NCI-H748 (cell line): Measurements from ENCODE around the gene ENPP6.
"Not testable (repeated sequence)": the region's sequence is repeated elsewhere in the genome, so short reads cannot be mapped to it uniquely, and the experiment has no call there.

Source experiments
- DNase-seq: peaks from one replicate; lab custom pipeline; 2025; ENCODE audit not compliant: unreplicated experiment; lab: John Stamatoyannopoulos, UW

The ENPP6 gene

DNA sequence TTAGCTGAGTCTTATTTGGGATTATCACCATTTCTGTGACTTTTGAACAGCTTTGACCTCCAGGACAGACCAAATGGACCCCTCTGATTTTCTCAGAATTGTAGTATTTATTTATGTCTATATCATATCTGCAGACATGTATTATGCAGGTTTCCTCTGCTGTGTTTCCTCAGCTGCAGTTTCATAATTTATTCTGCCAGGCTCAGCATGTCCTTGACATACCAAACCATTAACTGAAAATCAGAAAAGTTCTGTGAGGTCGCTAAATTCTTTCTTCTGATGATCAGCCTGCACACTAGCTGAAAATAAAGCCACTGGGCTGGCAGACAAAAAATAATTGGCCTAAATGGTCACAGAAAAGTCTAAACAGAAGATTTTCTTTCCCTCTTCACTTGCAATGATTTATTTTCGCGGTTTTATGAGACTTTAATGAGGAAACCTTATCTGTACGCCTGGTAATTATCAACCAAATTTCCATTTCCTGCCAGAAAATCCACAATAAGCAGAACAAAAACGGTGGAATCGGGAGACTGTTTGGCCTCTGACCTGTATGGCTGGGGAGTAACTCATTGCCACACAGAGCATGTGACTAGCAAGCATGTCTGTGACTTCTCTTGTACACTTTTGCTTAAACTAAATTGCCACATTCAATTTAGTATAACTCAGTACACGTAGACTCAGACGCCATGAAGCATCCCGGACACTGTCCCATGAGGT lies 150.9 kb downstream of the ENPP6 start:
- DNase-seq: no peak

DNA sequence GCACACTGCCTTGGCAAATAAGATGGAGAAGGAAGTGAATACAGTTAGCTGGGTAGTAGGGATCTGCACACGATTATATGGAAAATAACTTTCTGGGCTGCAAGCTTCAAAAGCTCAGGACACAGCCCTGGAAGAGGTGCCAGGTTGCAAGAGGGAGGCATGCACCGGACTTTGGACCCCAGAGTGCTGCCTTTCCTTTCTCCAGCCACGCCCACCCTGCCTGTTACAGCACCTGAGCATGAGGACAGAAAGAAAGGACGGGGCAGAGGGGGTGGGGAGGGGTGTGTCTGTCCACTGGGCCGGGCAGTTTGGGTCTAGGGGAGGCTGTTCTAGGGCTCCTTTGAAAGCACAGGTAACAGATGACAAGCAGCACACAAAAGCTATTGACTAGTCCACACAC lies 152.8 kb downstream of the ENPP6 start:
- no peak for DNase-seq

DNA sequence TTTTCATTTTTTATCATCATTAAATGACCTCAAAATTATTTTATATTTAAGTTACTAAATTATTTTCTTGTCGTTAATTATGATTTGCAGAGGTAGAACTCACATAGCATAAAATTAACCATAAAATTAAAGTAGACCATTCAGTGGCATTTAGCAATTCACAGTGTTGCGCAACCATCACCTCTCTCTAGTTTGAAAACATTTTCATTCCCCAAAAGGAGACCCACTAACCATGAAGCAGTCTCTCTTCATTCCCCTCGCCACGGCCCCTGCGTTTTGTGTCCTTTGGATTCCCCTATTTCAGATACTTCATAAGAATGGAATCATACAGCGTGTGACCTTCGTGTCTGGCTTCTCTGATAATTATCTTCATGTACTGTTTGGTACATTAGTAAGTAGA lies 154.9 kb downstream of the ENPP6 start:
- DNase-seq: no peak

DNA sequence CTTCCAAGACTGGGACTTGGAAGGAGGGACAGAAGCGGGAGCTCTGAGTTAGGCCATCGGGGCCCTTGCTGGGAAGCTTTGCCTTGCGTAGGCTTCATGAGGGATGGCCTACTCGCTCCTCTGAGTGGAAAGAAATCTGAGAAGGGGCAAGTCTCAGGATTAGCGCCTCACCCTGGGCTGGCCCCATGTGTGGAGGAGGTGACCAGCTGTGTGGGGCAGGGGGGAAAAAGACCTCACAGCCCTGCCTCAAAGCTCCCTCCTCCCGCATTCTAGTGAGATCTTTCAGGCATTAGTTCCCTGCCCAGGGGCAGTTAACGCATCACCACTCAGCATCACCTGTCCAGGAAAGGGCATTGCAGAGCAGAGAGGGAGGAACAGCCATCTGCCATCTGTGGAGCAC lies 156.1 kb downstream of the ENPP6 start:
- no peak for DNase-seq

DNA sequence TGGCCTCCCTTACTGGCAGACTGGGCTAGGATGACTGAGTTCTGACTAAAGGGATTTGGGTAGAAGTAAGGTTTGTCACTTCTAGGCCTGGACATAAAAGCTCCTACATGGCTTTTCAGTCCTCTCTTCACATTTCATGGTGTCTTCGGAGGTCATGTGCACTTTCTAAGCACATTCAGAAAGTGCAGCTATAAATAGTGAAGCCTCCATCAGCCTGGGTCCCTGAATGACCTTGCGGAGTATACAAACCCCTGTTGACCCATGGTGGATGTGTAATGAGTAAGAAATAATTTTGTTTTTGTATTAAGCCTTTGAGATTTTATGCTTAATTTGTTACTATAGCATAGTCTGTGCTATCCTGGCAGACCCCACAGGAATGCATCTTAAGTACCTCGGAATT lies 158.6 kb downstream of the ENPP6 start:
- DNase-seq: no peak

DNA sequence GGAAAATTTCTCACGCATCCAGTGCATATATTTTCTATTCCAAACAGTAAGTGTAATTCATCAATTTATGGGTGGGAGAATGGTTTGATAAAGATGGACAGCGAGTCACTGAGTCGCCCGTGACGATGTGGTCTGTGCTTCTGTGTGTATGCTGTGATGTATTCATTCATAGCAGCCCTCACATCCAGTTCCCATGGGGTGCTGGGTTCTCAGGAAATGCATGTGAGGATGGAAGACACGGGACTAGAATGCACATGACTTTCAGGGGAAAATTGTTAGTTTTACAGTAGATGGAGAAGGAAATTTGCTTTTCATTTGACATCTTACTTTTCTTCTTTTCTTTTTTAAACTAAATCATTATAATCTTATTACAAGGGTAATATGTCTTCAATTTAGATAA lies 159.6 kb downstream of the ENPP6 start:
- no peak for DNase-seq

DNA sequence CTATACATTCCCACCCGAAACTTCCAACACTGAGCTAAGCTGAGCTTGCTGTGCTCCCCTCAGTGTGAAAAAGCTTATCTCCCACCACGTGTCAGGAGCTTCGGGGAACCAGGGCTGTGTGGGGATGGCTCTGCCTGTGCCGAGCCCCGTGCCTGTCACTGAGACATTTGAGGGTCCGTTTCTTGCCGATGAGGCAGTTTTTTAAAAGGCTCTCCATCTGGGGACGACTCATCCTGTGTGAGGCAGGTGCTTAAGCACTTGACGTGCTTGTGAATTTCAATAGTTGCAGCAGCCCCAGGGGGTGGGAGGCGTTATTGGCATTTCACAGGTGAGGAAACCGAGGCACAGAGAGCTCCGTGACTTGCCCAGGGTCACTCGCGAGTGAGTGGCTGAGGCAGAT lies 160.8 kb downstream of the ENPP6 start:
- DNase-seq: no peak

DNA sequence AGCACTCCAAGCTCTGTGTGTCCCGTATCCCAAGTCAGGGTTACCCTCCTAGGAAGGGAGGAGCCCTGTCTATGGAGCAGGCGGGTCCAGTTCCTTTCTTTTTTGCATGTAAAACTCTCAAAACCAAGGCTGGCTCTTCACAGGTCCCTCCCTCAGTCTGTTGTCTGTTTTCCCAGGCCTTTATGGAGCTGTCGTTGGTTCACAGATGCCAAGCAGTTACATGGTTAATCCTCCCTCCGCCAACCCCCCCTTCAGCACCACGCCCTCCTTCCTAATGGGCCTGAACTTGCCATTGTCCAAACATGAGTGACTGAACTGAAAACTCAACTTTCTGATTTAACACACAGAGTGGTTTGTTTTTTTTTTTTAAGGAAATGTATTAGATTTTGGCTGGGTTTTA lies 164.2 kb downstream of the ENPP6 start:
- DNase-seq: peak; percentile 4

DNA sequence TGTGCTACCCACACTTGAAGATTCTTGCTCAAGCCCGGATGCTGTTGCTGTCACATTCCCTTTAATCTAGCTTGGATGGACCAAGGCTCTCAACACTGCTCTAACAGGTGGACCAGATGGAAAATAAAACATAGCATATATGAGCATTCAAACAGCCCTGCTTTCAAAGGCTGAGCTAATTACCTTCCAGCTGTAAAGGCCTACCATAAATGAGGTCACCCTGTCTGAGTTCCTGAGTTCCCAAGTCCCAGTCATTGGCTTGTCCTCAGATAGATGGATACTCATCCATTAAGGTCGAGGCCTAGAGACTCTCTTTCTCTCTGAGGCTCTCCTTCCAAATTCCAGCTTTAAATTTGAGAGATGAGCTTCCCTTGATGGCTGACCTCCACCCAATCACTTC lies 165.1 kb downstream of the ENPP6 start:
- no peak for DNase-seq

DNA sequence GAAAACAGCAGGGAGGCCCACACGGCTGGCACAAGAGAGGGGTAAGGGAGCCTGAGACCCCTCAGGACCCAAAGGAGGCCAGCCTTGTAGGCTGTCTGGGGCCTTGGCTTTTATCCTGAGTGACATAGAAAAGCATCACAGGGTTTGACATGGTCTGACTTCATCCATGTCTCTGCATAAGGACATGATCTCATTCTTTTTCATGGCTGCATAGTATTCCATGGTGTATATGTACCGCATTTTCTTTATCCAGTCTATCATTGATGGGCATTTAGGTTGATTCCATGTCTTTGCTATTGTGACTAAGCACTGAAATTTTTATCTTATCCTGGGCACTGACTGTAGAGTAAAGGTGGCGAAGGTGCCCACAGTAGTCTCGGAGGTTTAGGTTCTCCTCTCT lies 166.4 kb downstream of the ENPP6 start:
- not testable (repeated sequence) for DNase-seq

DNA sequence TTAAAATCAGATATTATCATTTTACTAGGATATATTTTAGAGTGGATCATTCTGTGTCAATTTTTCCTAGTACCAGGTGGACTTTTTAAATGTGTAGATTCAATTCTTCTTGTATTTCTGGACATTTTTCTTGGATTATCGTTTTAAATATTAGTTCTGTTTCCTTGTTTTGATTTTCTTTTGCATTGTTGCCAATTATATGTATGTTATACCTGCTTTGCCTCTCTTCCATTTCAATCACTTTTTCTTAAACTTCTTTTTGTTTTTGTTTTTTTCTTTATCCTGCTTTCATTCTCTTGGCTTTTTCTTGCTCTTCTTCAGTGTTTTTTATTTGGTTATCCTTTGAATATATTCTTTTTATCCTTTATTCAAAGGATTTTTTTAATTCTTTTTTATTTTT lies 171.5 kb downstream of the ENPP6 start:
- DNase-seq: no peak

DNA sequence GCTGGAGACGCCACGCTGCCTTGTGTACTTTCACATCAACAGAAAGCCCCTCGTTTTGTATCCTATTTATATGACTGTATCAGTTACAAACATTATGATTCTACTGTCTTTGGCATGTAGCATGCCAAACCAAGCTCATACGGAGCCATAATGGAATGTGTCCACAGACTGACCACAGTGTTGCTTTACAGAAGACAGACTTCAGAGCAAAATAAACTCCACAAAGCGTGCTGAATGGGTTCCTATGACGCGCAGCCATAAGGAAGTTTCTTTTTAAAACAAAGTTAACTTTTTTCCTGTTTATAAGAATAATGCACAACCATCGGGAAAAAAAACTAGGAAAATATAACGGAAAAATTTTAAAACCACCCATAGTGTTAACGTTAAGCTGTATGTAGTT lies 176.5 kb downstream of the ENPP6 start:
- no peak for DNase-seq

DNA sequence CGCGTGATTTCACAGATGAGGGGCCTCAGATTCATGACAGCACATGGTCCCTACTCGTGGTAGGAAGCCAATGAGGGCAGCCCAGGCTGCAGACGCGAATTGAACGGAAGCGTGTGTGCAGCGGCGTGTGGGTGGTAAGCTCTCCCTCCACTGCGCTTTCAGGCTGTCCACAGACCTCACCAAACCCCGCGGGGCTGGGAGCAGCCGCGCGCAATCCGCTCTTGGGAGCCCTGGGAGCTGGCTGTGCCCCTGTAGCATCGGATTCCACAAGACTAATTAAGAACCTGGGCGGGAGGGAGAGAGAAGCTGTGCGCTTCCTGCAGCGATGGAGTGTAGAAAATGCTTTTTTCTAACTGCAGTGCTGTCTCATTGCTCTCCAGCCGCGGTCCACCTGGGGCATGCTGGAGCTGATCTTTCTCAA lies 177.7 kb downstream of the ENPP6 start:
- DNase-seq: no peak
